ENCODE measurements around the gene FCGR2B.

- TF ChIP-seq CTCF (IDR thresholded peaks at IDR 0.05 in 4 of 5, conservative IDR thresholded peaks at IDR 0.05 in 1 of 5) (no peak), POLR2A (IDR thresholded peaks at IDR 0.05) (no peak)
These were observed 57.5 kb downstream of the FCGR2B start for GRCh38 chr1:161720422-161720821.
